Transverse colon (tissue), 3 donors: ENCODE data around the gene COL10A1.

Experiments used
- CTCF ChIP-seq, 5 experiments: fragments of 200-600 bp in 3 of 5; fragments of 450-650 bp in 2 of 5; sonication (generic) in 3 of 5; IDR thresholded peaks; 1 replicate in 2 of 5; 2 replicates in 3 of 5; pipeline ENCODE4 v1.5.1; 2016 to 2017; ENCODE audit warnings: antibody characterized with exemption in 5 of 5, inconsistent platforms in 3 of 5, mild to moderate bottlenecking in 2 of 5, moderate library complexity in 1 of 5
- EP300 ChIP-seq: sonication (generic); formaldehyde crosslinking; IDR thresholded peaks from one replicate; pipeline ENCODE4 v1.6.1; 2017; ENCODE audit warnings: antibody characterized with exemption, low read depth
- POLR2A ChIP-seq: fragments of 450-650 bp; IDR thresholded peaks from one replicate; pipeline ENCODE4 v1.6.1; 2016; ENCODE audit warnings: antibody characterized with exemption, mild to moderate bottlenecking, moderate library complexity

DNA sequence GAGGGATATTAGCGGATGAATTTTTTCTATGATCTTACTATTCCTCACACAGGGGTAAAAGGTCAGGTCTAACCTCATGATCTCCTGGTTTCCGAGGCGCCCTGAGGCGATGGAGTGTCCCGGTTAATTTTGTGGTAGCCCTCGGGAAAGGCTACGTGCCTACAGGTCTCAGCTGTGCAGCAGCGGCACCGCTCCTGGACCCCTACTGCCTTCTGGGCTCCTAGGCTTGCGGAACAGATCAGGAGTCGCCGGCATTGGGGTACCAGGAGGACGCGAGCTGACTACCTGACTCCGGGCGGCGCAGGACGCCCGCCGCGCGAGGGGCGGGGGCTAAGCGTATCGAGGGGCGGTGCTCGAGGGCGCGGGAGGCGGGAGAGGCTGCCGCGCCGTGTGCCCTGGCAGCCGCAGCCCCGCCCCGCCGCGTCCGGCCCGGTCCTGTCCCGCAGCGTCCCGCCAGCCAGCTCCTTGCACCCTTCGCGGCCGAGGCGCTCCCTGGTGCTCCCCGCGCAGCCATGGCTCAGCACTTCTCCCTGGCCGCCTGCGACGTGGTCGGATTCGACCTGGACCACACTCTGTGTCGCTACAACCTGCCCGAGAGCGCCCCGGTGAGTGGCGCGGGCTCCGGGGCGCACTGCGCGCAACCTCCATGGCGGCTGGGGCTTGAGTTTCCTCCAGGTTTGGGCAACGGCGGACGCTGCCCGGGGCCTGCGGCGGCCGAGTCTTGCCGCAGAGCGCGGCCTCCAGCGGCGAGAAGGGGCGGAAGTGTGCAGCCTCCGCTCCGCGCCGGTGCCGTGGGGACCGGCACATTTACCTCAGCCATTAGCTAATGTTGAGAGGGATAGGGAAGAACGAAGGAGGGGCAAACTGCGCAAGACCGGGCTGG, 25.3 kb downstream of the COL10A1 start, which contains the start of gene NT5DC1:
- TF ChIP-seq POLR2A (peak; percentile 82), CTCF (IDR thresholded peaks at IDR 0.05) (peak; percentile 26 to 67 (median 34)), EP300 (no peak)
